HG03045 (cell line): Measurements from ENCODE around the gene DLEC1.

ENCODE experiments used
- ATAC-seq: cut with Tn5 transposase; IDR thresholded peaks from one replicate; pipeline ENCODE4 v1.9.1; 2021; ENCODE audit warnings: mild to moderate bottlenecking, moderate library complexity; ENCODE audit not compliant: unreplicated experiment

Gene DLEC1

DNA sequence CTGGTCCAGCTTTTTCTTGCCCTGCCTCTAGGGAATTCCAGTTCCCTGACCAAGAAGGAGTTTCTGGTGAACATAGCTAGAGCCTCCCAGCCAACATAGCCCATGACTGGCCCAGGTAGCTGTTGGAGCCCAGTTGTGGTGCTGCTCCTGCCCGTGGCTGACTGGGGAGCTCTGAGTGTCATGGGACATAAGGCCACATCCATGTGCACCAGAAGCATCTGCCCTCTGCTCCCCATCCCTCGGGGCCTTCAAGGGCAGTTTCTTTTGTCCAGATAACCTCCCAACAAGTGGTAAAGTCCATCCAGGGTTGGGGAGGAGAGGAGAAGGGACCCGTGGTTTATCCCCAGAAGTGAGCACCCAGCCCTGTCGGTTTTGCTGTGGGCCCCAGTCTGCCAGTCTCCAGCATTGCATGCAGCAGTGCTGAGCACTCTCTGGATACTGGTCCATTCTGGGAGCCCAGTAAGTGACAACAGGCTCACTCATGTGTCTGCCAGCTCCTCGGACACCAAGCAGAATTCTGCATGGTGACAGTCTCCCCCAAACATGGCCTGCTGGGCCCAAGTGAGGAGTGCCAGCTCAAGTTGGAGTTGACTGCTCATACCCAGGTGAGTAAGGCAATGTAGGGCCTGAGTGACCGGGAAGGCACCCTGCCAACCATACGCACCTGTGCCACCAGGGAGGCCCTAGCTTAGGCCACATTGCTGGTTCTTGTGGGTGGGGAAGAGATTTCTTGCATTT, 69.1 kb downstream of the DLEC1 start:
- no peak for ATAC-seq

DNA sequence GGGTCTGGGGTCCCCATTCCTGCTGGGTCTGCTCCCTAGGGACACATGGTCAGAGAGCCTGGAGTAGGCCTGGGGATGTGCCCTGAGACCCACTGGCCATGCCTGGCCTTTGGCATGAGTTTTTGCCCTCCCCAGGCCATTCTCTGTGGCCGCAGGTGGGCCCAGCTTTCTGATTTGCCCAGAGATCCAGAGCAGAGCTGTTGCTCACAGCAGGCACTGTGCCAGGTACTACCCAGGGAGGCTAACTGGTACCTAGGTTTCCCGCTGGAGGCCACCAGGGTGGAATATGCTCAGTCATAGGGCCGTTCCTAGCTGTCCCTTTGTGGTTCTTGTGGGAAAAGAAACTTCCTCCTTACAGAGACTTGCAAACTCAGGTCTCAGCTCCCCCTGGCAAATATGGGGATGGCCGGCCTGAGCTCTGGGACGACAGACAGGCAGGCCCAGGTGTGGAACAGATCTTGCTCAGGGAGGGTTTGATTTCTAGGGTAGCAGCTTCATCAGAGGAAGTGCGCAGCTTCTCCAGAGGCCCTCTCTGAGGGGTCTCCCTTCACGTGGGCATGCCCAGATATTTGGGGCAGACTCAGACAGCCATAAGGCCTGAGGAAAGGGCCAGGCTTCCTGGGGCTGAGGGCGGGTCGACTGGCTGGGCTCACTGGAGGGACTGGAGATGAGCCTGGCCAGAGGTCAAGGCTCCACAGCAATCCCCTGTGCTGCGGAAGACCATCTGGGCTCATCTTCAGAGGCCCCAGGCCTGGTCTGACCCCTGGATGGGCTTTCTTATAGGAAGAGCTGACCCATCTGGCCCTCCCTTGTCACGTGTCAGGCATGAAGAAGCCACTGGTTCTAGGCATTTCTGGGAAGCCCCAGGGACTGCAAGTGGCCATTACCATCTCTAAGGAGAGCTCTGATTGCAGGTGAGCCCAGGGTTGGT, 69.9 kb downstream of the DLEC1 start:
- ATAC-seq: no peak

DNA sequence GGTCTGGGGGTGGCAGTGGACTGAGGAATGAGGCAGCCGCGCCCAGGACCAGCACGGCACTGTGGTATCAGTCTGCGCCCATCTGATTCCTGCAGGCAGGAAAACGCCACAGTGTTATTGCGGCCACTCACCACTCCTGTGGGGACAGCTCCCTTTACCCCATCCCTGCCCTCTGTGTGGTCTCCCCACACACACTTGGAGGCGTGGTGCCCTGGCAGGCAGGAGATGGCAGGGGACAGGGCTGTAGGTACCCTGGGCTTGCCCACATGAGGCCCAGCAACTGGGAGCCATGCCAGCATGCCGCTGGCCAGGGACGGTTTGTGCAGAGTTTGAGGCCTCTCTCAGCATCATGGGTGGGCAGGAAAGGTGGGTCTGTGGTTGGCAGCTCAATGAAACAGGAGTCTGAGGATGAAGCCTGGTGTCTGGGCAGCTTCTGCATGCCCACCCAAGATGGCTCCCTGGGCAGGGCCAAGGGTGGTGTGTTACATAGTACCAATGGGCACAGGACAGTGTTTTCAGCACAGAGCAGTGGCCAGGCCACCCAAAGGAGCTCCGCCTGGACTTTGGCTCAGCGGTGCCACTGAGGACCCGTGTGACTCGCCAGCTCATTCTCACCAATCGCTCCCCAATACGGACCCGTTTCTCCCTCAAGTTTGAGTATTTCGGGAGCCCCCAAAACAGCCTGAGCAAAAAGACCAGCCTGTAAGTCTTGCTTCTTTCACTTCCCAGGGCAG, 70.7 kb downstream of the DLEC1 start:
- no peak for ATAC-seq

DNA sequence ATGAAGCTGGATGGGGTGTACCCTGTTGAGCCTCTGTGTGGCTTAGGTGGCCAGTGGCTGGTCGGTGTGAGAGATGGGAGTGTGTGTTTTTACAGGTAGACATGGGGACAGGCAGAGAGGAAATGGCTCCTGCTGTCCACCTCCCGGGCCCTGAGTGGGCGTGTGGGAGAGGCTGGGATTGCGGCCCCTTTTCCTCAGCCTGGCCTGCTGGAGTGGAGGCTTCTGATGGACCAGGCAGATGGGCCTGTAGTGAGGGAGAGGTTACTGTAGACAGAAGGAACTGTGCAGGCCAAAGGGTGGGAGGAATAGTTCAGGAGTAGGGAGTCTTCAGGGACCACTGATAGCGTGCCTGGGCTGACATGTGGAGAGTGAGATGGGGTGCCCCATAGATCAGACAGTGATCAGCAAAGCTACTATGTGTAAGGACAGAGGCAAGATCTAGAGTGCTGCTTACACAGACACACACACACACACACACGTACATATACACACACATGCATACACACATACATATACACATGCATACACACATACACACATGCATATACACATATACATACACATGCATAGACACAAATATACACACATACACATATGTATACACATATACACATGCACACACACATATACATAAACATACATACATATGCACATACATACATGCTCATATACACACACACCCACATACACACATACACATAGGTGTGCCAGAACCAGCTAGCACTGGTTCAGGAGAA, 71.5 kb downstream of the DLEC1 start:
- no peak for ATAC-seq

DNA sequence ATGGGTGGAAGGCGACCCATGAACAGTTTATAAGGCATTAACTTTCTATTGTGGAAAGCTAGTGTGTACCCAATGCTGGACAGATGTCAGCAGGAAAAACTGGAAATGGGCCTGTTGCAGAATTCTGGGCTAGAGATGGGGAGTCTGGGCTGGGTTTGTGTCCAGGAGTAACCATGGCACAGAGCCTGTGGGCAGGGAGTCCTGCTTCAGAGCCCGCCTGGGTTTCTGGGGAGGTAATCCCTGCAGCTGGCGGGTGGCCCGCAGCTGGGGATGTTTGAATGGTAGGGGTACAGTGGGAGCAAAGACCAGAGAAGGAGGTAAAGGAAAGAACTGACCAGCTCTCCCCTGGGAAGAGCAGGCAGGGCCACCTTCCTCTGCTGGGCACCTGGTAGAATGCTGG, 72.2 kb downstream of the DLEC1 start:
- ATAC-seq: no peak

DNA sequence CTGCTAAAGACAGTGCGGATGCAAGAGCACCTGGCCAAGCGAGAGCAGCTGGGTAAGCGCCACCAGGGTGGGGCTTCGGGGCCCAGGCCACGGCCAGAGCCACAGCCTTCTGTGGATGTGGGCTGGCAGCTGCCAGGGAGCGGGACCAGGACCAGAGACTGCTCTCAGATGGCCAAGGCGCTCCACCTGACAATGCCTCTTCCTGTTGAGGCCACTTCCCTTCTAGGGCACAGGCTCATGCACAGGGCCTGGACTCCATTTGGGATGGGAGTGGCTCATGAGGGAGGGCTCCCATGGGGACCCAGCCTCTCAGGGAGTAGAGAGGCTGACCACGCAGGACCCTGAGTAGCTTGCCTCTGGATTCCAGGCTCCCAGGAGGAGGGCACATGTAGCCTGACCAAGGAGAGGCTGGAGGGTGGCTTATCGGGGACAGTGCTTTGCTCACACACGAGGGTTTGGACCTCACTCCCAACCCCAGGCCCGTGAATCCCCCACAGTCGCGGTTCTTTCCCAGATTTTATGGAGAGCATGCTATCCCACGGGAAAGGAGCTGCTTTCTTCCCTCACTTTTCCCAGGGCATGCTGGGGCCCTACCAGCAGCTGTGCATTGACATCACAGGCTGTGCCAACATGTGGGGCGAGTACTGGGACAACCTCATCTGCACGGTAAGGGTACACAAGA, 72.8 kb downstream of the DLEC1 start:
- no peak for ATAC-seq

DNA sequence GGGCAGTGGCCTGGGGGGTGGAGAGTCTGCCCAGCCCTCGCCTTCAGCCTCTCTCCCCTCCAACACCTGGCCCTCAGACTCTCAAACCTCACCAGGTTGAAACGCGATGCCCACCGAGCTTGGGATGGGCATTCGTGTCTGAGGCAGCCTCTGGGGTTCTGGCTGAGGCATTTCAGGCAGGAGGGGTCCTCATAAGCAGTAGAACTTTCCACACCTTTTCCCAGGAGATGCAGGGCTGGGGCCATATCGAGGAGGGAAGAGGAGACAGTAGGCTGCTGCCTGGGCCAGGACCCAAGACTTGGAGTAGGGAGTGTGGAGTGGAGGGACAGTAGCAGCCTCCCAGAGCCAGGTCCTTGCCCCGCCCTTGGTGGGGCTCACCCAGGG, 73.4 kb downstream of the DLEC1 start:
- no peak for ATAC-seq

DNA sequence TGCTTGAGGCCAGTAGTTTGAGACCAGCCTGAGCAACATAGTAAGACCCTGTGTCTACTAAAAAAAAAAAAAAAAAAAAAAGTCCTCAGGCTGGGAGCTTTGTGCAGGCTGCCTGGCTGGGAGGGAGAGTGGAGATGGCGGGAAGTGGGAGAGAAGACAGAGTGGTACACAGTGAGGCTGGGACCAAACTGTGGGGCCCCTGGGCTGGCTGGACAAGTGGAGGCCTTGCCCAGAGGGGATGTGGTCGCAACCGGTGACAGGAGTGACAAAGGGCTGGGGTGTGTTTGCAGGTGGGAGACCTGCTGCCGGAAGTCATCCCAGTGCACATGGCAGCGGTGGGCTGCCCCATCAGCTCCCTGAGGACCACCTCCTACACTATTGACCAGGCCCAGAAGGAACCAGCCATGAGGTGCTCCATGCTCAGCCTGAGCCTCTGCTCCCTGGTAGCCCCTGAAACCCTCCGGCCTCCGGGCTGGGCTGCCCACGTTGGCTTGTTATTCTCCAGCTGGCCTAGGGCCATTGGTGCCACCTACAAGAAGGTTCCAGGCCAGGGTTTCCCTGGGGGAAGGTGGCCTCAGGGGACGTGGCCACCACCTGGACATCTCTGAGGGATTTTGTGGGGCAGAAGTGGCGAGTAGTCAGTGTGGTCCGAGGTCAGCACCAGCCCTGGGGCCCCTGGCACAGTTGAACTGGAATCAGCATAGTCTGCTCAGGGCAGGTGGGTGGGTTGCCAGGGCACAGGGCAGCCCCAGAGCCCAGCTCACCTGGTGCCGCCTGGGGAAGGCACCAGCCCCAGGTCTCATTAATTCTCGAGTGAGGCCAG, 75.3 kb downstream of the DLEC1 start:
- ATAC-seq: no peak

DNA sequence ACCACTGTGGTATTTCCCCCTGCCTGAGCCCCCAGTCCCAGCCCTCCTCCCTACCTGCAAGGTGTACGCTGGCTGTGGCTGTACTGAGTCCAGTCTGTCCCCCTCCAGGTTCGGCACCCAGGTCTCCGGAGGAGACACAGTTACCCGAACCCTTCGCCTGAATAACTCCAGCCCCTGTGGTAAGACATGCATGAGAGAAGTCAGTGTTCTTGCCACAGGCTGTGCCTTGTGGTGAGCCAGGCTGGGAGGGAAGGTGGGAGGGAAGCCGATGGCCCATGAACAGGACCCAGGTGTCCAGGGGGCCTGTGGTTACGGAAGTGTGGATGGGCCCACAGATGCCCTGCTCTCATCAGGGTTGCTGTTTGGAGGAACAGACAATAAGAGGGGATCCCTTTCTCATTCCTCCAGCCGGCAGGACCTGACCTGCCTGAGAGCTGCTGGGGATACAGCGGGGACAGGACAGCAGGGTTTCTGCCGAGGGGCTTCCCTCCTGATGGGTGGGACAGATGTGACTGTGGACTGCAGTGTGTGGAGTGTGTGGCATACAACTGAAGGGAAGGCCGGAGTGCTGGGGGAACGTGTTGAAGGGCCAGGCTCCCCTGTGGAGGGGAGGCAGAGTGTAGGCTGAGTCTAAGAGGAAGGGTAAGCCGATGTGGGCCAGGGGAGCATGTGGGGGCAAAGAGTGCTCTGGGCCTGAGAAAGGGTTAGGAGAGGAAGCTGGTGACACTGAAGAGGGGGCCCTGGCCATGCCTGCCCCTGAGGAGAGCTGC, 76.1 kb downstream of the DLEC1 start:
- no peak for ATAC-seq

DNA sequence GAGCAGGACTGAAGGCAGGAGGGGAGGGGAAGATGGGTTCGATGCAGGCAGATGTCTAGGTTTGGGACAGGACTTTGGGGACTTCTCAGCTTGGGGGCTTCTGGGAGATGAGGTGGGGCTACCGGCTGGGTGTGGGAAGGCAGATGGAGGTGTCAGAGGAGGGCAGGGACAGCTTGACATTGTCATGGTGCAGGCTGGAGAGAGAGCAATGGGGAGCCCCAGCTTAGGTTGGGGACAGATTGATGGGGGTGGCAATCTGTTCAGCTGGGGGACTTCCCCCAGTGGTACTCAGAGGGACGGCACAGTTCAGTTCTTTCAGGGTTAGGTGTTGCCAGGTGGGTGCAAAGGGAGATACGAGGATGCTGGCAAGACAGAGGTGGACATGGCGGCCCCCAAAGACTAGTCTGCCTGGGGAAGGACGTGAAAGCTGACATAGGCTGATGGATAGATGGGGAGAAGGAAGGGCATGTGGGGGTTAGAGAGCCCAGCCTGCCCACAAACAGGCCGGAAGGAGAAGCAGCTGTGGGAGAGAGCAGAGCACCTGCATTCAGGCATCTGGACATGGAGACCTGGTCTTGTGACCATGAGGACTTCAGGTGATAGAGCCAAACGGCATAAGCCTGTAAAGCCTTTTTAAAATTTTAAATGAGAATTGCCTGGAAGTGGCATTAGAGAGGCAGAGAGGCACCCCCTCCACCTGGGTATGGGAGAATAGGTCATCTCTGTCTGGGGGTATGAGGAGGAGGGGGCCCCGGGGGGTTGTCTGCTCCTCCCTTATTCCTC, 76.8 kb downstream of the DLEC1 start:
- no peak for ATAC-seq

DNA sequence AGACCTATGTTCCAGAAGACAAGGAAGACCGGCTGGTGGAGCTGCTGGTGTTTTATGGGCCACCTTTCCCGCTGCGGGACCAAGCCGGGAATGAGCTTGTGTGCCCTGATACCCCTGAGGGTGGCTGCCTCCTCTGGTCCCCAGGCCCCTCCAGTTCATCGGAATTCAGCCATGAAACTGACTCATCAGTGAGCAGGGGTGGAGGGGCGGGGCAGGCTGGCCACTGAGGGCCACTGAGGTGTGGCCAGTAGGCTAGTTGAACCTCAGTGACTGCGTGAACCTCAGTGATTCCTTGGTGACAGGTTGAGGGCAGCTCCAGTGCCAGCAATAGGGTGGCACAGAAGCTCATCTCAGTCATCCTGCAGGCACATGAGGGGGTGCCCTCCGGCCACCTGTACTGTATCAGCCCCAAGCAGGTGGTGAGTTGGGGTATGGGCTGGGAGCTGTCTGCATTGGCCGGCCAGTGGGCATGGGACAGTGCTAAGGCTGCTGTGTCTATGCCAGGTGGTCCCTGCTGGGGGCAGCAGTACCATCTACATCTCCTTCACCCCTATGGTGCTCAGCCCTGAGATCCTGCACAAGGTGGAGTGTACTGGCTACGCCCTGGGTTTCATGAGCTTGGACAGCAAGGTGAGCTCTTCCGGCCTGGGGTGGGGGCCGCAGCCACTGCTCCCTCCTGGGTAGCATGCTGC, 77.6 kb downstream of the DLEC1 start:
- no peak for ATAC-seq

DNA sequence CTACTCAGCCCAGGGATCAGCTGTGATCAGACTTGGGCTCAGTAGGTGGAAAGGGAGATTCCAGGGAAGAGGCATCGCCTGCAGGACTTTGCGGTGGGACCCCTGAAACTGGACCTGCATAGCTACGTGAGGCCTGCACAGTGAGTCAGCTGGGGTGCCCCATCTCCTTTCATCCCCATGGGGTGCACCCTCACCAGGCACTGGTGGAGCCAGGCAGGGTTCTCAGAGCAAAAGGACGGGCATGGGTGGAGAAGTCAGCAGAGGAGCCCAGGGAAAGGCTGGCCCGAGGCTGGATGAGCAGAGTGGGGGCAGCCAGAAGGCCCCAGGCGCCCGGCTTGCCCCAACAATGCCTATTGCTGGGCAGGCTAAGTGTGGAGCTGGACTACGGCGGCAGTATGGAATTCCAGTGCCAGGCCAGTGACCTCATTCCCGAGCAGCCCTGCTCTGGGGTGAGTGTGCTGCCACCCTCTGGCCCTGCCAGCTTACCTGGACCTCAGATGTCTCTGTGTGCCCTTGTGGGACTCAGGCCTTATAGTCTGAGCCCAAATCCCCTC, 78.2 kb downstream of the DLEC1 start:
- ATAC-seq: no peak

DNA sequence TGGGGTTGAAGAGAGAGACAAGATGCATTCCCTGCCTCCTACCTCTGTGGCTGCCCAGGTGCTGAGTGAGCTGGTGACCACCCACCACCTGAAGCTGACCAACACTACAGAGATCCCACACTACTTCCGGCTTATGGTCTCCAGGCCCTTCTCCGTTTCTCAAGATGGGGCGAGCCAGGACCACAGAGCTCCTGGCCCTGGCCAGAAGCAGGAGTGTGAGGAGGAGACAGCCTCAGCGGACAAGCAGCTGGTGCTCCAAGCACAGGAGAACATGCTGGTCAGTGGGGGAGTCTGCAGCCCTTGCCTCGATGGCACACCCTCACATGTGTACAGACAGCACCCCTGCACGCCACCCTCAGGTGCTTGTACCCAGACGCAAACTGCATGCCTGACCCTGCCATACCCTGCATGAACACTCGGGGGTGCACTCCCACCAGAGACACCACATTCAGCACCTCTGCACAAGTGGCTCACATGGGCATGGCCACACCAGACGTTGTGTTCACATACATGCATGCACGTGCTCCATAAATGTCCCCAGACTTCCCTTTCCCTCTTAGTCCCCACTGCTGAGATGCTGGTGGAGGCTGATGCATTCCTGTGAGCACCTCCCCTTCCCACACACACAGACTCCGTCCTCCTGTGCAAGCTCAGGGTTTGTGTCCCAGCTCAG, 78.9 kb downstream of the DLEC1 start:
- peak; percentile 78 for ATAC-seq

DNA sequence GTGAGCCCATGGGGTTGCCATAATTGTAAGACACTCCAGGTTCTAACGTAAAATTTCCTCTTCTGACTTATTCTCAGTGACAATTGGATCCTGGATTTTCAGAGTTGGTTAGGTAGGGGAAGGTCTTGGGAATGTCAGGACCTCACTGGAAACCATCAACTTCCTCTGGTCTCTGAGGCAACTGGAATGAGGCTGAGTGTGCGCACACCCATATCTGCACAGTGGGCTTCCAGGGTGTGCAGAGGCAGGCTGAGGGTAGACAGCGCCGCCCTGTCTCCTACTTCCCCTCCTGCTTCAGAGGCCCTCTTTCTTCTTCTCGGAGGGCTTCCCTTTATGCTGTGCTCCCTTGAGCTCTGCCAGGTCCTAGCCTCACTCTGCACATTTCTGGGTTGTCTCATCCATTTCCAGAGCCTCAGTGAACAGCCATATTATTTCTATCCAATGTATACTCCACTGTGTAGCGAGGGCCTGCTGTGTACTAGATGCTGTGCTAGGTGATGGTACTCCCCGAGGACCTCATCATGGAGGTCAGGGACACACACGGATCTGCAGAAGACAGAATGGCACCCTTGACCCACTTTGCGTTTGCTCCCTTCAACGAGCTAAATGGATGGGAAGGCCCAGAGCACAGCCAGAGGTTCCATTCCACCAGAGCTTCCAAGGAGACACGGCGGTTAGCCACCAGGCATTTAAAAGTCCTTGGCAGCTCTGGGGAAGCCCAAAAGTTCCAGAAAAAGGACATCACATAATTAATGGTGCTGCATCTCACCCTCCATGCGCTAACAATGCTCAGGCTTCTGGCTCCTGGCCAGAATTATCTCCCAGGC, 79.6 kb downstream of the DLEC1 start:
- no peak for ATAC-seq

DNA sequence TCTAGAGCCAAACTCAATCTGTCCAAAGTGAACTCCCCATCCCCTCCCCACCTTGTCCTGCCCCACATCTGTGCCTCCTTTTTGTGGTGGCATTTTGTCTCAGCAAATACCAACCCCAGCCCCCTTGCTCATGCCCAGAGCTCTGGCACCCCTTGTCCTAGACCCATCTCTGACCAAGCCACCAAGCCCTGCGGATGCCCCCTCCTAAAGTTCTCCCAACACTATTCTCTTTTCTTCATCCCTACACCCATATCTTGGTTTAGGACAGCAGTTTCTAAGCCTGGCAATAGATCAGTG, 80.2 kb downstream of the DLEC1 start:
- ATAC-seq: no peak
